ENCODE data around the gene BEAN1. TPM values are rescaled to one million over a fixed set of nuclear protein-coding genes. Genes with fewer than 3 reads are reported as not detected.

The BEAN1 gene
- total RNA-seq, 1 experiment from 2014 or later, result 0.24 TPM

DNA sequence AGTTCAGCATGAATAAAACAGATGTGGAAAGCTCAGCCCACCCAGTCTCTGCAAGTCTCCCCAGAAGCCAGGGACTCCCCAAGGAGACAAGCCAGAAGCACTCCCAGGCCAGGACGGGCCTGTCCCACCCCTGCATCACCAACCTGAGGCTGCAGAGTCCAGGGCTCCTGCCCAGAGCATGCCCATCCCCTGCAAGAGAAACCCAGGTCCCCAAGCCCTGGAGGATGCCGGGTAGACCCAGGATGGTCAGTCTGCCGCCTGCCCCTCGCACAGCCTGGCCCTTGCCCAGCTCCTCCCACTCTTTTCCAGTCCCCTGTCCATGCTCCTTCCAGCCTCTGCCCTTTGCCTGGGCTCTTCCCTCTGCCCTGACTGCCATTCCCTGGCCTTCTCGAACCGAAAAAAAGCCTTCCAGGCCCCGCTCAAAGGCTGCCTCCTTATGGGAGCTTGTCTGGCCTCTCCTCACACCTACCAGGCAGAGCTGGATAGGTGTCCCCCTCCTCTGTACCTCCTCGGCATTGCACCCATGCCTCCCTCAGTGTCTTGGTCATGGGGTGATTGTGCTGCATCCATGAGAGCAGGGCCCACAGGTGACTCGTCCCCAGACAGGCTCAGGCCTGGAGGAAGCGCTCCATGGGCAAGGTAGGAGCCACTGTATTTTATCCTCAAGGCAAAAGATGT lies 44.8 kb downstream of the BEAN1 start:
- Histone ChIP-seq H3K4me1 (ENCODE audit: insufficient read depth, low read length) (no peaks in the 10 kb centered on the region), H3K56ac (ENCODE audit: insufficient read length, low read depth, low read length) (no peak overlapping the region), H3K4ac (ENCODE audit: low read depth, low read length) (no peak overlapping the region), H3K27me3 (ENCODE audit: insufficient read depth, low read length) (no peaks in the 10 kb centered on the region), H2BK120ac (ENCODE audit: low read depth, low read length, poor library complexity, severe bottlenecking) (no peak overlapping the region), H2BK20ac (ENCODE audit: low read depth, low read length, poor library complexity, severe bottlenecking) (no peak overlapping the region), H2BK15ac (ENCODE audit: low read depth, low read length) (no peak overlapping the region), H2AK5ac (ENCODE audit: insufficient read length, low read length) (no peak overlapping the region), H3K79me2 (ENCODE audit: insufficient read depth, low read length) (no peaks in the 10 kb centered on the region), H3K9ac (ENCODE audit: extremely low read depth, insufficient read length, low read length) (no peak overlapping the region), H2BK5ac (ENCODE audit: insufficient read length, low read length) (no peak overlapping the region), H3T11ph (ENCODE audit: low read length) (no peak overlapping the region), H3K4me2 (ENCODE audit: insufficient read depth, insufficient read length, low read length) (no peak overlapping the region), H2AFZ (ENCODE audit: low read length) (no peak overlapping the region), H4K5ac (ENCODE audit: insufficient read length, low read depth, low read length) (no peak overlapping the region), H3K9me3 (ENCODE audit: control insufficient read depth, low read depth, low read length) (no peaks in the 10 kb centered on the region), H3K23me2 (ENCODE audit: insufficient read length, low read depth, low read length, poor library complexity, severe bottlenecking) (no peaks in the 10 kb centered on the region), H4K91ac (ENCODE audit: insufficient read length, low read depth, low read length) (no peak overlapping the region), H3K18ac (ENCODE audit: insufficient read length, low read depth, low read length) (no peak overlapping the region), H3K27ac (ENCODE audit: insufficient read length, low read depth, low read length) (no peak overlapping the region), H2BK12ac (ENCODE audit: insufficient read length, low read depth, low read length) (no peak overlapping the region), H4K8ac (replicated peaks; ENCODE audit: insufficient read length, low read depth, low read length) (no peak overlapping the region), H3K14ac (ENCODE audit: insufficient read depth, low read length) (no peak overlapping the region), H3K23ac (ENCODE audit: insufficient read length, low read depth, low read length) (no peak overlapping the region), H3K79me1 (ENCODE audit: insufficient read depth, low read depth, low read length, poor library complexity, severe bottlenecking) (no peaks in the 10 kb centered on the region), H4K20me1 (ENCODE audit: control insufficient read depth, insufficient read depth, insufficient read length) (no peaks in the 10 kb centered on the region)
- WGBS (ENCODE audit: extremely low coverage, insufficient read length, low lambda C conversion rate), result no CpG with 5 or more reads among the region's 10 CpGs
- peak; percentile 62 for DNase-seq
- Mint-ChIP-seq H3K4me1 (peaks cover 5 to 10% of the 10 kb centered on the region in 2 experiments), H3K27me3 (ENCODE audit: low read depth) (peaks cover 9% of the 10 kb centered on the region), H3K9me3 (no peaks in the 10 kb centered on the region), H3K4me3 (no peak overlapping the region), H3K36me3 (ENCODE audit: insufficient read depth in 1 of 3, low read depth in 3 of 3) (no peaks in the 10 kb centered on the region), H3K27ac (peak overlapping the region in 1 of 3 experiments; percentile 86; a peak in 1 of 7 replicates)
- TF ChIP-seq, protein P1, sequence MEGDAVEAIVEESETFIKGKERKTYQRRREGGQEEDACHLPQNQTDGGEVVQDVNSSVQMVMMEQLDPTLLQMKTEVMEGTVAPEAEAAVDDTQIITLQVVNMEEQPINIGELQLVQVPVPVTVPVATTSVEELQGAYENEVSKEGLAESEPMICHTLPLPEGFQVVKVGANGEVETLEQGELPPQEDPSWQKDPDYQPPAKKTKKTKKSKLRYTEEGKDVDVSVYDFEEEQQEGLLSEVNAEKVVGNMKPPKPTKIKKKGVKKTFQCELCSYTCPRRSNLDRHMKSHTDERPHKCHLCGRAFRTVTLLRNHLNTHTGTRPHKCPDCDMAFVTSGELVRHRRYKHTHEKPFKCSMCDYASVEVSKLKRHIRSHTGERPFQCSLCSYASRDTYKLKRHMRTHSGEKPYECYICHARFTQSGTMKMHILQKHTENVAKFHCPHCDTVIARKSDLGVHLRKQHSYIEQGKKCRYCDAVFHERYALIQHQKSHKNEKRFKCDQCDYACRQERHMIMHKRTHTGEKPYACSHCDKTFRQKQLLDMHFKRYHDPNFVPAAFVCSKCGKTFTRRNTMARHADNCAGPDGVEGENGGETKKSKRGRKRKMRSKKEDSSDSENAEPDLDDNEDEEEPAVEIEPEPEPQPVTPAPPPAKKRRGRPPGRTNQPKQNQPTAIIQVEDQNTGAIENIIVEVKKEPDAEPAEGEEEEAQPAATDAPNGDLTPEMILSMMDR (conservative IDR thresholded peaks at IDR 0.05), result peak; percentile 44
